GM12878 (cell line): ENCODE measurements around the gene ENGASE. TPM values are rescaled to one million over a fixed set of nuclear protein-coding genes. Genes with fewer than 3 reads are reported as not detected.

Experiments
- ATAC-seq: fragments of 200-7000 bp; cut with Tn5 transposase; 3 replicates; pipeline ENCODE4 v1.9.1; 2020; ENCODE audit warnings: mild to moderate bottlenecking, moderate library complexity
- BruUV-seq: library from RNA; stranded (reverse); fragments of 400-500 nt; replicated peaks from 2 replicates; lab custom pipeline; 2021; lab: Mats Ljungman, UMichigan
- CTCF ChIA-PET: fragments of 300-600 bp; sonication (Branson Sonifier 250); formaldehyde crosslinking; extraction: SDS; loops from one replicate; lab custom pipeline; 2021; ENCODE audit warnings: inconsistent platforms; lab: Yijun Ruan, JAX
- POLR2A ChIA-PET: fragments of 350-600 bp; formaldehyde crosslinking; extraction: SDS; loops from one replicate; lab custom pipeline; 2021; ENCODE audit warnings: inconsistent platforms; lab: Charles Lee
- RAD21 ChIA-PET: fragments of 300-600 bp; sonication (Branson Sonifier 250); formaldehyde crosslinking; loops from one replicate; lab custom pipeline; 2023; ENCODE audit warnings: antibody characterized with exemption; ENCODE audit not compliant: unreplicated experiment; lab: Charles Lee
- SMC1A ChIA-PET: fragments of 300-600 bp; sonication (Branson Sonifier 250); formaldehyde crosslinking; loops from one replicate; lab custom pipeline; 2023; ENCODE audit not compliant: unreplicated experiment, uncharacterized antibody; lab: Charles Lee
- DNase-seq: peaks from one replicate; pipeline ENCODE4 v3.0.0-alpha.2; 2011; ENCODE audit warnings: low read depth, low spot score
- FAIRE-seq: peaks from 3 replicates; lab custom pipeline; 2011; peaks lifted over from hg19 to GRCh38; lab: Jason Lieb, UNC
- H2AFZ ChIP-seq: 2 replicates; pipeline ENCODE4 v1.6.0; 2011; ENCODE audit warnings: low read depth, low read length, control low read depth; ENCODE audit not compliant: control insufficient read depth
- H3K27ac ChIP-seq: 2 replicates; pipeline ENCODE4 v1.5.1; 2011; ENCODE audit warnings: control low read depth; ENCODE audit not compliant: control insufficient read depth, insufficient read depth
- H3K27me3 ChIP-seq, 2 experiments: replicated peaks in 1 of 2; 2 replicates each; pipeline versions ENCODE4 v1.6.0 to v1.6.1; 2011; ENCODE audit warnings: low read length in 1 of 2; ENCODE audit not compliant: control insufficient read depth in 2 of 2, insufficient read depth in 2 of 2
- H3K36me3 ChIP-seq, 2 experiments: 2 replicates each; pipeline ENCODE4 v1.5.1; 2011; ENCODE audit warnings: low read length in 1 of 2; ENCODE audit not compliant: control insufficient read depth in 2 of 2, insufficient read depth in 2 of 2
- H3K4me1 ChIP-seq: 2 replicates; pipeline ENCODE4 v1.6.1; 2011; ENCODE audit warnings: mild to moderate bottlenecking, low read length, moderate library complexity, mixed read lengths; ENCODE audit not compliant: control insufficient read depth, insufficient read depth
- H3K4me2 ChIP-seq: 2 replicates; pipeline ENCODE4 v1.6.0; 2011; ENCODE audit warnings: control low read depth; ENCODE audit not compliant: control insufficient read depth, insufficient read depth
- H3K4me3 ChIP-seq: fragments of 200-600 bp; sonication (generic); 2 replicates; pipeline ENCODE4 v1.5.1; 2016
- H3K79me2 ChIP-seq: 2 replicates; pipeline ENCODE4 v1.6.0; 2011; ENCODE audit warnings: low read length; ENCODE audit not compliant: control insufficient read depth, insufficient read depth
- H3K9ac ChIP-seq: 2 replicates; pipeline ENCODE4 v1.8.0; 2011; ENCODE audit warnings: low read length, control low read depth, mixed read lengths; ENCODE audit not compliant: control insufficient read depth, insufficient read depth
- H3K9me3 ChIP-seq: replicated peaks from 3 replicates; pipeline ENCODE4 v1.5.1; 2011; ENCODE audit warnings: mild to moderate bottlenecking, low read length; ENCODE audit not compliant: control insufficient read depth, insufficient read depth
- H4K20me1 ChIP-seq: 2 replicates; pipeline ENCODE4 v1.6.0; 2011; ENCODE audit not compliant: control insufficient read depth, insufficient read depth
- ATF7 ChIP-seq: fragments of 450-650 bp; IDR thresholded peaks from 2 replicates; pipeline ENCODE4 v1.6.1; 2016; ENCODE audit warnings: low read depth, mild to moderate bottlenecking
- BMI1 ChIP-seq: fragments of 450-650 bp; IDR thresholded peaks from 2 replicates; pipeline ENCODE4 v1.6.1; 2016; ENCODE audit warnings: mild to moderate bottlenecking, moderate library complexity, borderline replicate concordance
- HDAC6 ChIP-seq: fragments of 200-600 bp; sonication (generic); IDR thresholded peaks from one replicate; pipeline ENCODE4 v1.8.0; 2017; ENCODE audit warnings: antibody characterized with exemption; ENCODE audit not compliant: unreplicated experiment
- KAT2A ChIP-seq: conservative IDR thresholded peaks from 2 replicates; pipeline ENCODE4 v1.6.1; 2011; ENCODE audit warnings: low read depth, low read length; ENCODE audit not compliant: control insufficient read depth
- MAX ChIP-seq: IDR thresholded peaks from 2 replicates; pipeline ENCODE4 v1.6.1; 2012; ENCODE audit warnings: low read depth, low read length, improper control_type of control experiment
- POLR2A ChIP-seq: IDR thresholded peaks from 2 replicates; pipeline ENCODE4 v1.6.1; 2011; ENCODE audit warnings: low read depth, mild to moderate bottlenecking, low read length
- PRDM15 ChIP-seq: fragments of 450-650 bp; formaldehyde crosslinking; IDR thresholded peaks from 2 replicates; pipeline ENCODE4 v1.4.0; 2020; ENCODE audit warnings: mild to moderate bottlenecking, moderate library complexity
- SREBF2 ChIP-seq: IDR thresholded peaks from 2 replicates; pipeline ENCODE4 v1.6.1; 2012; ENCODE audit warnings: mild to moderate bottlenecking, low read length
- SRF ChIP-seq, 2 experiments: IDR thresholded peaks; 2 replicates each; pipeline ENCODE4 v1.6.1; 2011; ENCODE audit warnings: low read depth in 2 of 2, low read length in 2 of 2, mild to moderate bottlenecking in 1 of 2, moderate library complexity in 1 of 2
- STAT3 ChIP-seq: IDR thresholded peaks from 2 replicates; pipeline ENCODE4 v1.6.1; 2011; ENCODE audit warnings: low read depth, low read length, improper control_type of control experiment
- SUPT20H ChIP-seq: IDR thresholded peaks from 2 replicates; pipeline ENCODE4 v1.6.1; 2011; ENCODE audit warnings: low read depth, mild to moderate bottlenecking, low read length, moderate library complexity, borderline replicate concordance; ENCODE audit not compliant: control insufficient read depth
- WGBS: methylation state at CpG from one replicate; pipeline ENCODE4 v1.1.6; 2016; ENCODE audit warnings: low lambda C conversion rate; ENCODE audit not compliant: insufficient replicate concordance, insufficient coverage; ENCODE audit errors: missing lambda C conversion rate; 5-methylcytosine and 5-hydroxymethylcytosine counted together
- in situ Hi-C: fragments of 300-500 bp; cut with MboI; formaldehyde crosslinking; loops from 9 replicates; pipeline ENCODE4 v1.14.3; 2018; ENCODE audit warnings: mixed read lengths
- intact Hi-C: fragments of 100-400 bp; cut with micrococcal nuclease; formaldehyde crosslinking; loops from one replicate; pipeline ENCODE4 v1.14.2; 2022; ENCODE audit not compliant: unreplicated experiment
- polyA plus RNA-seq, 11 experiments: library from polyadenylated mRNA; depleted of rRNA in 4 of 11; unstranded in 6 of 11; stranded (reverse) in 5 of 11; fragments of >200 nt; fragmentation: Nextera tagmentation in 4 of 11; fragmentation: Illumina TruSeq in 1 of 11; extraction: Ambion mirVana in 4 of 11; extraction: Trizol in 1 of 11; gene quantifications; 1 replicate in 1 of 11; 2 replicates in 10 of 11; pipeline versions ENCODE4 v1.2.1 to v1.2.3, GENCODE V29; 2011 to 2016; ENCODE audit warnings: inconsistent platforms in 2 of 11, missing spikeins in 2 of 11, low read depth in 1 of 11
- total RNA-seq, 4 experiments: library from RNA; depleted of rRNA in 3 of 4; stranded (reverse); fragments of >200 nt in 3 of 4; fragmentation: Illumina TruSeq in 1 of 4; extraction: Trizol in 1 of 4; gene quantifications; 2 replicates each; pipeline versions ENCODE4 v1.2.1 to v1.2.3, GENCODE V29; 2013 to 2021

Gene ENGASE
- total and polyA plus RNA-seq, 10 of the 15 experiments (the other 5 are each of a cell fraction or from before 2014, with no cell fraction given), result 0.18 to 28.9 (median 10.5) TPM

- intact Hi-C loops (no loop called here), in situ Hi-C loops (no loop called here)
- Histone ChIP-seq H3K4me3 (no peak overlapping the region), H3K9ac (no peak overlapping the region), H3K9me3 (no peaks in the 10 kb centered on the region), H2AFZ (no peak overlapping the region), H3K27ac (no peak overlapping the region), H3K27me3 (no peaks in the 10 kb centered on the region; a peak in 1 of 4 replicates), H3K4me2 (no peak overlapping the region), H3K36me3 (no peaks in the 10 kb centered on the region), H3K4me1 (peaks cover 3% of the 10 kb centered on the region), H4K20me1 (no peaks in the 10 kb centered on the region; the same call in 1 of the 2 replicates), H3K79me2 (no peaks in the 10 kb centered on the region)
- 15% methylated on average over 12 of the region's 12 CpGs for WGBS
- no peak for TF ChIP-seq ATF7
- no peak for TF ChIP-seq BMI1
- no peak for TF ChIP-seq SREBF2
- TF ChIP-seq STAT3, result no peak
- TF ChIP-seq PRDM15, result no peak
- no peak for TF ChIP-seq KAT2A
- TF ChIP-seq SRF (IDR thresholded peaks at IDR 0.05; ENCODE audit: low read depth in 2 of 2, low read length in 2 of 2), result no peak
- TF ChIP-seq MAX, result no peak
- TF ChIP-seq SUPT20H, result no peak
- no peak for TF ChIP-seq HDAC6
- TF ChIP-seq POLR2A, result no peak
- RAD21 ChIA-PET, result interaction anchor here (2.1 kb wide), 1 partner anchor 349 kb away, joined by 7 read pairs; no protein-coding TSS in a partner anchor
- DNase-seq (no peak), FAIRE-seq (no peak), ATAC-seq (no peak)
- BruUV-seq, result no TSS peak
- POLR2A ChIA-PET, result no interaction called here
- SMC1A ChIA-PET, result no interaction called here
- CTCF ChIA-PET, result interaction anchor here (0.6 to 2.9 kb wide), 6 partner anchors 23 to 348 kb away, joined by 3 to 27 read pairs (median 4); partner anchors contain the start of gene LGALS3BP
These were observed 30.7 kb upstream of the ENGASE start for GRCh38 chr17:79043931-79044320.
